AG04450 (cell line): ENCODE measurements around the gene SYNGR2. TPM values are rescaled to one million over a fixed set of nuclear protein-coding genes. Genes with fewer than 3 reads are reported as not detected.

ENCODE experiments used
- CTCF ChIA-PET: fragments of 300-600, 350-600 bp; formaldehyde crosslinking; extraction: SDS; loops from one replicate; lab custom pipeline; 2022; ENCODE audit warnings: antibody characterized with exemption, inconsistent platforms; lab: Charles Lee
- POLR2A ChIA-PET: fragments of 350-600 bp; formaldehyde crosslinking; extraction: SDS; loops from one replicate; lab custom pipeline; 2021; ENCODE audit warnings: antibody characterized with exemption, inconsistent platforms; lab: Yijun Ruan, JAX
- DNase-seq: peaks from one replicate; pipeline ENCODE4 v3.0.0-alpha.2; 2011; ENCODE audit warnings: low read depth, low spot score
- H3K27ac ChIP-seq: one replicate; pipeline ENCODE4 v1.5.1; 2012; ENCODE audit warnings: low read depth, low read length, control low read depth
- H3K27me3 ChIP-seq: one replicate; pipeline ENCODE4 v1.6.0; 2012; ENCODE audit warnings: low read length; ENCODE audit not compliant: control insufficient read depth, insufficient read depth
- H3K4me3 ChIP-seq: 2 replicates; pipeline ENCODE4 v1.5.1; 2011; ENCODE audit warnings: mild to moderate bottlenecking, low read depth, low read length, control low read depth
- H3K9me3 ChIP-seq: 2 replicates; pipeline ENCODE4 v1.5.1; 2012; ENCODE audit warnings: low read length; ENCODE audit not compliant: control insufficient read depth, insufficient read depth
- polyA plus RNA-seq: library from polyadenylated mRNA; depleted of rRNA; stranded (reverse); fragments of >200 nt; gene quantifications from 2 replicates; pipeline ENCODE4 v1.2.3, GENCODE V29; 2011
- TF ChIP-seq, protein P1 (sequence below): IDR thresholded peaks from 2 replicates; pipeline ENCODE4 v1.5.1; 2011; ENCODE audit warnings: low read depth, low read length, control low read depth, inconsistent platforms

The SYNGR2 gene
- polyA plus RNA-seq, 1 experiment = 26.7 TPM

DNA sequence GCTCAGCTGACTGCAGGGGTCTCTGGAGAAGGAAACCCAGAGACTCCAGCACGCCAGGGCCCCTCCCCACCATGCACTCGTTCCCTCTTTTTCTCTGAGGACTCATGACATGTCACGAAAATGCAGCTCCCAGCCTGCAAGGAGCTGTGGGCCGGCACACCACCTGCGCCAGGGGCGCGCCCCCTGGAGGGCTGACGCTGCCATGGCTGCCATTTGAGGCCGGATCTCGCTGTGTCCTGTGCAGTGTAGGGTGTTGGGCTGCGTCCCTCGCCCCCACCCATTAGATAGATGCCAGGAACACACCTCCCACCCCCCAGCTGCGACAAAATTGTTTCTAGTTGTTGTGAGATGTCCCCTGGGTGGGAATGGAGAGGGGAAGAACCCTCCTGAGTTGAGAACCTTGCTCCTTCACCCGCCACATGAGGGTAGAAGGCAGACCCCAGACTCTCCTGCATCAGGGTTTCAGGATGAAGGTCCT, 8.2 kb downstream of the SYNGR2 start:
- no peak overlapping the region for H3K27ac ChIP-seq
- H3K9me3 ChIP-seq = peaks cover 3% of the 10 kb centered on the region; the same call in 1 of the 2 replicates
- POLR2A ChIA-PET = no interaction called here
- TF ChIP-seq, protein P1, sequence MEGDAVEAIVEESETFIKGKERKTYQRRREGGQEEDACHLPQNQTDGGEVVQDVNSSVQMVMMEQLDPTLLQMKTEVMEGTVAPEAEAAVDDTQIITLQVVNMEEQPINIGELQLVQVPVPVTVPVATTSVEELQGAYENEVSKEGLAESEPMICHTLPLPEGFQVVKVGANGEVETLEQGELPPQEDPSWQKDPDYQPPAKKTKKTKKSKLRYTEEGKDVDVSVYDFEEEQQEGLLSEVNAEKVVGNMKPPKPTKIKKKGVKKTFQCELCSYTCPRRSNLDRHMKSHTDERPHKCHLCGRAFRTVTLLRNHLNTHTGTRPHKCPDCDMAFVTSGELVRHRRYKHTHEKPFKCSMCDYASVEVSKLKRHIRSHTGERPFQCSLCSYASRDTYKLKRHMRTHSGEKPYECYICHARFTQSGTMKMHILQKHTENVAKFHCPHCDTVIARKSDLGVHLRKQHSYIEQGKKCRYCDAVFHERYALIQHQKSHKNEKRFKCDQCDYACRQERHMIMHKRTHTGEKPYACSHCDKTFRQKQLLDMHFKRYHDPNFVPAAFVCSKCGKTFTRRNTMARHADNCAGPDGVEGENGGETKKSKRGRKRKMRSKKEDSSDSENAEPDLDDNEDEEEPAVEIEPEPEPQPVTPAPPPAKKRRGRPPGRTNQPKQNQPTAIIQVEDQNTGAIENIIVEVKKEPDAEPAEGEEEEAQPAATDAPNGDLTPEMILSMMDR = peak; percentile 95
- no peak overlapping the region for H3K4me3 ChIP-seq
- DNase-seq = no peak
- CTCF ChIA-PET = interaction anchor here (0.6 to 1.8 kb wide), 10 partner anchors 10 to 1596 kb away, joined by 3 to 31 read pairs (median 4); partner anchors contain the start of genes AFMID and TK1
- H3K27me3 ChIP-seq = no peaks in the 10 kb centered on the region

DNA sequence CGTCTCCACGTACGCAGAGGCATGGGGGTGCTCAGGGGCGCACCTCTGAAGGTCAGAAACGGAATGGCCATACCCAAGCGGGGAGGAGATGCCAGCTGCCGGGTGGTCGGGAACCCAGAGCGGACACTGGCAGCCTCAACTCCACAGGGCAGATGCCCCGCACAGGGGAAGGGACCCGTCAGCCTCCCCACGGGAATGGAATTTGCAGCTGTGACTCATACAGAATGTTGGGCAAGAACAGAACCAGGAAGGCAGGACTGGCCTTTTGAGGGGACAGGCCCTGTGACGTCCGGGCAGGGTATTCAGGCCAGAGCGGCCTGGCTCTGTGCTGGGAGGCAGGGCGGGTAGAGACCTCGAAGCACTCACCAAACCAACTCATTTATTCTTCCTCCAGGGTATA, 11.0 kb downstream of the SYNGR2 start:
- no peak overlapping the region for H3K4me3 ChIP-seq
- H3K27ac ChIP-seq = peak overlapping the region; percentile 61
- peak; percentile 23 for DNase-seq
- no peaks in the 10 kb centered on the region for H3K27me3 ChIP-seq
- H3K9me3 ChIP-seq = peaks cover 3% of the 10 kb centered on the region; the same call in 1 of the 2 replicates
- ChIA-PET CTCF (interaction anchor here (0.9 kb wide), 1 partner anchor 8 kb away, joined by 3 read pairs; the partner anchor contains the start of gene AFMID), POLR2A (no interaction called here)
- TF ChIP-seq, protein P1 = no peak

DNA sequence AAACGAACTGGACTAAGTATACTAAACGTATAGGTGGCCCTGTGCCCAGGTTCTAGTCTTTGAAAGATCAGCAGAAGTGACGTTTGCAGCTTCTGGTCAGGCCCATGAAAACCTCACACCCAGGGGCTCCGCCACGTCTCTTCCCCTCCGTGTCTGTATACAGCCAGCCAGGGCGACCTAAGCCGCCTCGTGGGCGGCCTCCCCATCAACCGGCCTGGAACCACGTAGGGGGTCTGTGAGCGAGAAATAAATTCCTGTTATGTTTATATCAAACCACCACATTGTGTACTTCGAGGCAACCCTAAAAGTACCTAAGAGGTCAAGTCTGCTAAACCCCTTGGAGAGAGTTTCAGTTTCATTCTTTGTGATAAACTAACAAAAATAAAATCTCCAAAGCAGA, 11.7 kb downstream of the SYNGR2 start:
- CTCF ChIA-PET = interaction anchor here (0.5 kb wide), 1 partner anchor 11 kb away, joined by 3 read pairs; no protein-coding TSS in a partner anchor

DNA sequence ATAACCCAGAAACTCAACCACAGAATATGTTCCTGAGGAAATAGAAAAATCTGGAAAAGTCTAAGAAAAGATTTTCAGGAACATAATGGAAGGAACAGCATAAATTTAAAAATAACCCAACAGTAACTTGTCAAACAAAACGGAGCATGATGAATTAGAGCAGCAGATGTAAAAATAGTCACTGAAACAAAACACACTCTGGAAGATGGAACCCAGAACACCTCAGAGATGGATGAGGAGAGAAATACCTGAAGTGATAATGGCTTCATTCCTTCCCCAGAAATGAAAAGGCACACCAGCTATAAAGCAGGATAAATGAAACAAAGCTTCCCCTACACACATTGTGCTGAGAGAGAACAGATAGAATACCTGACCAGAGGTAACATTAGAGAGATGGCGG, 12.1 kb downstream of the SYNGR2 start:
- no peak overlapping the region for H3K4me3 ChIP-seq
- TF ChIP-seq, protein P1 = no peak
- no peak for DNase-seq
- CTCF ChIA-PET = interaction anchor here (0.5 kb wide), 1 partner anchor 11 kb away, joined by 3 read pairs; no protein-coding TSS in a partner anchor
- POLR2A ChIA-PET = no interaction called here
- H3K9me3 ChIP-seq = peaks cover 3% of the 10 kb centered on the region; the same call in 1 of the 2 replicates
- no peaks in the 10 kb centered on the region for H3K27me3 ChIP-seq
- H3K27ac ChIP-seq = no peak overlapping the region

More for the DNA sequence above, 11.7 kb downstream of the SYNGR2 start:
- TF ChIP-seq, protein P1 = no peak
- no peaks in the 10 kb centered on the region for H3K27me3 ChIP-seq
- POLR2A ChIA-PET = no interaction called here
- peak overlapping the region; percentile 61 for H3K27ac ChIP-seq
- peaks cover 3% of the 10 kb centered on the region; the same call in 1 of the 2 replicates for H3K9me3 ChIP-seq
- H3K4me3 ChIP-seq = peak overlapping the region; percentile 22
- no peak for DNase-seq

DNA sequence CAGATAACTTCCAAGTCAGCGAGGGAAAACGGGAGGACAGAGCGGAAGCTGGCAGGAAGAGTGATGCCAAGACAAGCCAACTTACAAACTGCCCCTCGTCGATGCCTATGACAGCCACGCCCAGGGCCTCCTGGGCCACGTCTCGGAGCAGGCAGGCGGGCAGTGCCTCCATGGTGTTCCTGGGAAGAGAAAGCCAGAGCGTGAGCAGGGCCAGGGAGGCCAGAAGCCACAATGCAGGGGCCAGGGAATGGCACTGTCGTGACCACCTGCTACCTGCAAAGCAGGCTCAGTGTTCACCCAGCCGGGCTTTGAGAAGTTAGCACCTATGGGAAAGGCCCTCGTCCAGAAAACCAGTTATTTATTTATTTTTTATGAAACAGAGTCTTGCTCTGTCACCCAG, 14.1 kb downstream of the SYNGR2 start:
- DNase-seq = no peak
- TF ChIP-seq, protein P1 = no peak
- H3K27me3 ChIP-seq = no peaks in the 10 kb centered on the region
- ChIA-PET CTCF (no interaction called here), POLR2A (interaction anchor here (0.7 kb wide), 1 partner anchor 44 kb away, joined by 7 read pairs; no protein-coding TSS in a partner anchor)
- H3K9me3 ChIP-seq = peaks cover 3% of the 10 kb centered on the region; the same call in 1 of the 2 replicates
- no peak overlapping the region for H3K27ac ChIP-seq
- H3K4me3 ChIP-seq = no peak overlapping the region
